ENCODE data around the gene PKD1.

The PKD1 gene

GRCh38 chr16:2135770-2136490, at the start of gene PKD1:
PKD1 (minus strand) TSS chr16:2135898; CDS start chr16:2135689, 209 bp downstream.
- peak; percentile 99 for DNase-seq

GRCh38 chr16:2184962-2185361, 49.3 kb upstream of the PKD1 start:
- DNase-seq, result no peak

- DNase-seq, result no peak
Observed at GRCh38 chr16:2184346-2184745, 48.6 kb upstream of the PKD1 start.

GRCh38 chr16:2183671-2184070, 48.0 kb upstream of the PKD1 start:
- DNase-seq, result no peak

GRCh38 chr16:2181952-2182351, 46.3 kb upstream of the PKD1 start:
- no peak for DNase-seq

- no peak for DNase-seq
Observed at GRCh38 chr16:2180962-2181923, 45.5 kb upstream of the PKD1 start.

- no peak for DNase-seq
Observed at GRCh38 chr16:2180461-2180860, 44.8 kb upstream of the PKD1 start.

- DNase-seq, result no peak
Observed at GRCh38 chr16:2179576-2179975, 43.9 kb upstream of the PKD1 start.

- DNase-seq, result no peak
Observed at GRCh38 chr16:2179107-2179501, 43.4 kb upstream of the PKD1 start.

GRCh38 chr16:2178321-2179106, 42.8 kb upstream of the PKD1 start:
- no peak for DNase-seq

- no peak for DNase-seq
Observed at GRCh38 chr16:2177561-2177960, 41.9 kb upstream of the PKD1 start.

GRCh38 chr16:2177101-2177500, 41.4 kb upstream of the PKD1 start:
- no peak for DNase-seq

GRCh38 chr16:2176047-2176446, 40.3 kb upstream of the PKD1 start:
- DNase-seq, result no peak

GRCh38 chr16:2175454-2175853, 39.8 kb upstream of the PKD1 start:
- no peak for DNase-seq

GRCh38 chr16:2174396-2175131, 38.9 kb upstream of the PKD1 start:
- DNase-seq, result no peak

- DNase-seq, result no peak
Observed at GRCh38 chr16:2173916-2174315, 38.2 kb upstream of the PKD1 start.

GRCh38 chr16:2173366-2173765, 37.7 kb upstream of the PKD1 start:
- DNase-seq, result no peak

- no peak for DNase-seq
Observed at GRCh38 chr16:2172688-2173335, 37.1 kb upstream of the PKD1 start.

- no peak for DNase-seq
Observed at GRCh38 chr16:2171601-2172178, 36.0 kb upstream of the PKD1 start.

GRCh38 chr16:2170587-2171435, 35.1 kb upstream of the PKD1 start:
- DNase-seq, result no peak

- no peak for DNase-seq
Observed at GRCh38 chr16:2170080-2170479, 34.4 kb upstream of the PKD1 start.
